Stimulated activated CD8-positive, alpha-beta memory T cell treated with anti-CD3 and anti-CD28 coated beads, Interleukin-12 subunit alpha, Interleukin-12 subunit beta, amount 100 ng/mL, for 24 hours (primary cell): ENCODE data around the gene GPR89A.
"Not testable (repeated sequence)": the region's sequence is repeated elsewhere in the genome, so short reads cannot be mapped to it uniquely, and the experiment has no call there.

Source experiments
- DNase-seq: peaks from one replicate; pipeline ENCODE4 v3.0.0-alpha.2; 2020; ENCODE audit errors: extremely low read depth

The GPR89A gene

GRCh38 chr1:145607833-145608733 lies at the start of gene GPR89A:
Gene GPR89A (plus strand): TSS chr1:145607988. CDS start chr1:145608134, 146 bp downstream.
- DNase-seq = peak; percentile 88

- not testable (repeated sequence) for DNase-seq
Measured at GRCh38 chr1:145586820-145587219, 21.0 kb upstream of the GPR89A start.

DNA sequence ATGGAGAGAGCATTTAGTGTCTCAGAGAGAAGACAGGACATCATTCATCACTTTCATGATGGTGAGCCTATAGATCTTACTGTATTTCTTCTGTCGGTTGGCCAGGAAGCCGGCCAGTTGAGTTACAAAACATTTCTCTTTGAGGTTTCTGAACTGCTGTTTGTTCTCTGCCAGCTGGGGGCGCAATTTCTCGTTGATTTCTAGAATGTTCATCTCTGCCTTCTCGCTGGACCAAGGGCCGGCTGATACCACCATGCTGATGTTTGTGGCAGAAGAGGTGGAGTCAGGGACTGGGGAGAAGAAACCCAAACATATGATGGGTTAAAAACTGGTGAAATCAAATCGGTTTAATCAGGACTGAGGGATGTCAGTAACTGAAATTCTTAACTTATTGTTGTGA lies 17.0 kb upstream of the GPR89A start:
- not testable (repeated sequence) for DNase-seq

DNA sequence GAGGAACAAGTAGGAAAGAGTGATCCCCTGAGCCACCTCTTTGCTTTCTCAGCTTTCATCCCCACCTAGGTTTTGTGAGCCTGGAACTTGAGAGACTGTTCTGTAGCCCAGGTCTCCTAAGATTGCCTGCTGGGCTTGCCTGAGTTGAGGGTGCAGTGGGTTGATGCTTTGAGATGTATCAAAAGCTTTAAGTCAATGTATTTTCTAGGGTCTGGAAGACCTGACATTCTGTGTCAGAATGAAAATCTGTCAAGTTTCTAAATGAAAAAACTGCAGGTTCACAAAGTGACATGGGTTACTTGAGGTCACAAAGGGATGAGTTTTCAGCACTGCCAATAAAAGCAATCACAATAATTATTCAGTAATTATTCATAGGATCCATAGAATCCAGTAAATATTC lies 15.4 kb upstream of the GPR89A start:
- not testable (repeated sequence) for DNase-seq

DNA sequence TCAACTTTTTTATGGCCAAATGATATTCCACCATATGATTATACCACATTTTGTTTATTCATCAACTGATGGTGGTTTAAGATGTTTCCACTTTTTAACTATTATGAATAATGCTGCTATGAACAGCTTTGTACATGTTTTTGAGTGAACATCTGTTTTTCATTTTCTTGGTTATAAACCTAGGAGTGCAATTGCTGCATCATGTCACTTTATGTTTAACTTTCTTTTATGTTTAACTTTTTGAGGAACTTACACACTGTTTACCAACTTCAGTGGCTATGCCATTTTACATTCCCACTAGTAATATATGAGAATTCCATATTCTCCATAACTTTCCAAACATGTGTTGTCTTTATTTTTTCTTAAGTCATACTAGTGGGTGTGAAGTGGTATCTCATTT lies 12.4 kb upstream of the GPR89A start:
- not testable (repeated sequence) for DNase-seq

GRCh38 chr1:145596236-145596635 lies 11.6 kb upstream of the GPR89A start:
- not testable (repeated sequence) for DNase-seq

DNA sequence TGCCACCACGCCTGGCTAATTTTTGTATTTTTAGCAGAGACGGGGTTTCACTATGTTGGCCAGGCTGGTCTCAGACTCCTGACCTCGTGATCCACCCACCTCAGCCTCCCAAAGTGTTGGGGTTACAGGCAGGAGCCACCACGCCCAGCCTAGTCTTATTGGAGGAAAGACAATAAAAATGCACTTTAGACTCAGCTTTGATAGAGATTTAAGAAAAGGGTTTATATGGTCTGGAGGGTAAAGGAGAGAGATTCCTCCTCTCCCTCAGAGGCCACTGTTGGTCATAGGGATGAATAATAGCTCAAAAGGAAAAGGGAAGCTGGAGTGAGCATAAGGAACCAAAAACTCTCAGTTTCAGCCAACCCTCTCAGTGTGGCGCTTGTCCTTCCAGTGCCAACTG lies 8.4 kb upstream of the GPR89A start:
- DNase-seq = not testable (repeated sequence)

GRCh38 chr1:145601593-145601992 lies 6.2 kb upstream of the GPR89A start:
- DNase-seq = no peak

DNA sequence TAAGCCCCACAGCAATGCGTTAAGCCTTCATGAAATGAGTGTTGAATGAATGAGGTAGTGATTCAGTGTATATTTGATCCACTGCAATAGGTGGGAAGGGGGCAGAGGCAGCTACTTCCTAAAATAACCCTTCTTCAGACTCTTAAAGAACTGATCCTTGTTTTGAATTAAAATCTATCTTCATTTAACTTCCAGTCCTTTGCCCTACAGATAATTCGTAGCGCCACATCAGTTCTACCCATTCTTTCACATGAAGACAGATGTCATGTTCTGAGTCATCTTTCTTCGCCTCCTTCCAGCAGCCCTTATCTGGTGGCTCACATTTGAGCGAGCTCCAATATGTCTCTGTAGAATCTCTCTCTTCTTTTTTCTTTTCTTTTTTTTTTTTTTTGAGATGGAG lies 948 bp upstream of the GPR89A start:
- DNase-seq = not testable (repeated sequence)

GRCh38 chr1:145607289-145607688 lies 499 bp upstream of the GPR89A start:
- DNase-seq = not testable (repeated sequence)

- not testable (repeated sequence) for DNase-seq
Measured at GRCh38 chr1:145610744-145611143, 3.0 kb downstream of the GPR89A start.

- DNase-seq = not testable (repeated sequence)
Measured at GRCh38 chr1:145620073-145620472, 12.3 kb downstream of the GPR89A start.

DNA sequence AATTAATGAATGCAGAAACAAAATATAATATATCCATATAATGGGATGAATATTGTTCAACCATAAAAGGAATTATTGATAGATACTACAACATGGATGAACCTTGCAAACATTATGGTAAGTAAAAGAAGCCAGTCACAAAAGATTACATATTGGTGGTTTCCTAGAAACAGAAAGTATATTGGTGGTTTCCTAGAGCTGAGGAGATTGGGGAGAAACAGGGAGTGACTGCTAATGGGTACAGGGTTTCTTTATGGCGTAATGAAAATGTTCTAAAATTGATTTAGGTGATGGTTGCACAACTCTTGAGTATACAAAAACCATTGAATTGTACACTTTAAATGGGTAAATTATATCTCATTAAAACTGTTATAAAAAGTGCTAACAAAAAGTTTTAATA lies 14.4 kb downstream of the GPR89A start:
- not testable (repeated sequence) for DNase-seq

DNA sequence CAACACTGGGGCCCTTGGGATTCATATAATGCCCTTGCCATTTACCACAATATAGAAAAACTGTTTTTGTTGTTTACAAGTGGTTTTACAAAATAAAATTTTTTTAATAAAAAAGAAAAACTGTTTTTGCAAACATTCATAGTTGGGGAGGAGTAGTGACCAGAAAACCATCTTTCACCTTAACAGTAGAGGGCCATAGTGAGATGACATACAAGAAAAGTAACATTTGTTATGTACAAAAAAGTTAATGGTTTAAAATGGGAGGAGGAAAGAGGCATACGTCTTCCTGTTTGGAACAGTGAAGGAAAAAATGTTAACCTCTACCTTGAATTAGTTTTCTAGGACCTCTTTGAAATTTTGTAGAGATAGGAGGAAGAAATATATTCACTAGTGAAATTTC lies 28.4 kb downstream of the GPR89A start:
- DNase-seq = not testable (repeated sequence)

GRCh38 chr1:145641886-145642285 lies 34.1 kb downstream of the GPR89A start:
- DNase-seq = not testable (repeated sequence)

DNA sequence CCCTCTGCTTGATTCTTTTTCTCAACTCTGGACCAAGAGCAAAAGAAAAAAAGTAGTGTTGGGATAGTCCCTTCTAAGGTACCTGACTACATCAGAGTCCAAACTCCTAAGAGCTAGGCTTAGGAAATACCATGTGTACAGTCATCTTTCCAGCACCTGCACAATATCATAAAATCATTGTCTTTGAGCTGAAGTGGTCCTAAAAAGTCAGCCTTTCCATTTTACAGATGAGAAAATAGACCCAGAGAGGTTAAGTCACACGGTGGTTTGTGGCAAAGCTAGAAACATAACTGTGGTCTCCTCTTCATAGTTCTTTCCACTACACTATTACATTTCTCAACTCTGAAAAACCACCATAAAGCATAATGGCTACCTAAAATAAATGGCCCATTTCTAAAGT lies 36.2 kb downstream of the GPR89A start:
- not testable (repeated sequence) for DNase-seq

DNA sequence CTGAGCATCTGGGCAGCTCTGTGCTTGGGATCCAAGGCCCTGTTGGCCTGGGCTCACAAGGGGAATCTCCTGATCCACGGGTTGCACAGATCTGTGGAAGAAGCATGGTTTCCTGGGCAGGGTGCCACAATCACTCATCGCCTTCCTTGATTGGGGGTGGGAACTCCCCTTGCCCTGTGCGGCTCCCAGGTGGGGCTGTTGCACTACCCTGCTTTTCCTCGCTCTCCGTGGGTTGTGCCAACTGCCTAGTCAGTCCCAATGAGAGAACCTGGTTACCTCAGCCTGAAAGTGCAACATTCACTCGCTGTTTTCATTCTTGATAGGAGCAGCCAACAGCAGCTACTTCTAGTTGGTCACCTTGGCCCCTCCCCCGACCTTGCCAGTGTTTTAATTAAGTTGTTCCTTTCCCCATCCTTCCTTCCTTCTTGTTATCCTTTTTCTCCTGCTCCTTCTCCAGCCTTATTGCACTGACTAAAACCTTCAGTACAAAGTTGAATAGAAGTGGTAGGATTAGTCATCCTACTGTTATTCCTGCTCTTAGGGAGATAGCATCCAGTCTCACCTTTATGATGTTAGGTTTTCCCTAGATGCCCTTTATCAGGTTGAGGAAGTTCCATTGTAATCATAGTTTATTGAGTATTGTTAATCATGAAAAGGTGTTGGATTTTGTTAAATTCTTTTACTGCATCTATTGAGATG lies 48.6 kb downstream of the GPR89A start:
- not testable (repeated sequence) for DNase-seq

GRCh38 chr1:145662502-145662901 lies 54.7 kb downstream of the GPR89A start:
- DNase-seq = not testable (repeated sequence)

DNA sequence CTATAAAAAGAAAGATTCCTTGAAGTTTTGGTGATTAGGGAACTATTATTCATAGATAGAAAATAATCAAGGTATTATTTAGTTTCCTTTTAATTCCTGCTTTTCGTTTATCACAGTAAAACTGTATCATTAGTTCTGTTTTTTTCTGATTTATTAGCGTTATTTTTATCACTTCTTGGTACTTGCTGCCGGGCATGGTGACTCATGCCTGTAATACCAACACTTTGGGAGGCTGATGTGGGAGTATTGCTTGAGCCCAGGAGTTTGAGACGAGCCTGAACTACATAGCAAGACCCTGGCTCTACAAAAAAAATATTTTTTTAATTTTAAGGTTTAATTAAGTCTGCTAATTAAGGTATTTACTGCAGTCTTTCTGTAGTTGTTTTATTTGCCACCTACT lies 57.2 kb downstream of the GPR89A start:
- DNase-seq = not testable (repeated sequence)

DNA sequence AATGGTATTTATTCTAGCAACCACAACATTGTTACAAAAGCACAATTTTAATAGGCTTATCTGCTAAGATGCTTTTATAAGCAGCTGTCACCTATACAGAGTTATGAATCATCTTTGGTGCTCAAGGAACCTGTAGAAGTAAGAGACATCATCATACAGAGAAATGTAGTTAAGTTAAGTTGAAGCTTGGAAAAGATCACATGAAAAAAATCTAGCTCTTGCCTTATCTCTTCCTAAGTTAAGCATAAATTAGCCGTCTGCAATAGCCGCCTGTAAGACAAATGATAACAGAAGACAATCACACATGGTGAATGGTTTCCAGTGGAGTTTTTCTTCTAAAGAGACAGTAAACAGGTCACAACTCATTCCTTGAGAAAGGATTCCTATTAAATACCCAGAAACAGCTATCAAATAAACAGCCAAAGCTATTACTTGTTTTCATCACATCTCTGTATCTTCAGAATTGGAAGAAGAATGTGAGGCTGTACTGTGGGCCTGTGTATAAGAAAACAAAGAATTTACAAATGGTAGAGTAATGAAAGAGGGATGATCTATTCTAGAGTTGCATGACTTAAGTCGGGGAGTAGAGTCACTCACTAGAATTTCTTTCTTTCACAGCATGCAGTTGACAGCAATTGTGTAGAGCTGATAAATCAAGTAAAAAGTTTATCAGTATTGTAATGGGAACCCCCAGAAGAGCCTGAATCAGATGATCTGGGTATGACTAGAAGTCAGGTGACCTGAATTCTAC lies 63.4 kb downstream of the GPR89A start:
- DNase-seq = not testable (repeated sequence)

DNA sequence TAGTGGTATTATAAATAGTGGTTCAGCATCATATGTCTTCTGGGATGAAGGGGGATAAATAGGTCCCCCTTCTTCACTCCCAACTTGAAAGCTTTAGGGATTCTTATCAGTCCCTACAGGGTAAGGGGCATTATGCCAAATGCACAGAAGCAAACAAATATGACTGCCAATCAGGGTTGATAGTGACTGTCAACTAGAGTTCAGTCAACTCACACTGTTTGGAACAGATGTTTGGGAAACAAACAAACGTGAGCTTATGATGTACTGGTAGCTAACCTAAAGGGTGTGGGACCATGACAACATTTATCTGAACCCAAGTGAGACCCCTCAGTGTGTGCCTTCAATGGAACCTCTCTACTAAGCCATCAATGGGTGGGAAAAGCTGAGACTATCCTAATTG lies 65.4 kb downstream of the GPR89A start:
- not testable (repeated sequence) for DNase-seq

DNA sequence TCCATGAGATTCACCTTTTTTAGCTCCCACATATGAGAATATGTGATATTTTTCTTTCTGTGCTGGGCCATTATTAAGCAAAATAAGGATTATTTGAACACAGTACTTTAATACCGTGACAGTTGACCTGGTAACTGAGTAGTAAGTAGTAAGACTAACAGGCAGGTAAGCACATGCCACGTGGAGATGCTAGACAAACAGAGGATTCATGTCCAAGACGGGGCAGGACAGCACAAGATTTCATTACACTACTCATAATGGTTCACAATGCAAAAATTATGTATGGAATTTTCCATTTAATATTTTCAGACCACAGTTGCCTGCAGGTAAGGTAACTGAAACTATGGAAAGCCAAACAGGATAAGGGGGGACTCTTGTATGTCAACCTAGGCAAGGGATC lies 77.1 kb downstream of the GPR89A start:
- DNase-seq = not testable (repeated sequence)
